ENCODE results near the gene HSCB.

Gene HSCB

GRCh38 chr22:28716686-28717085 lies 25.2 kb upstream of the HSCB start:
- H3K27ac ChIP-seq, result no peak overlapping the region
- no peaks in the 10 kb centered on the region for H3K9me3 ChIP-seq (ENCODE audit: severe bottlenecking)
- H3K4me3 ChIP-seq (ENCODE audit: low read depth, low read length), result no peak overlapping the region
- H3K27me3 ChIP-seq (ENCODE audit: insufficient read depth, low read depth, severe bottlenecking), result no peaks in the 10 kb centered on the region
- no peak for TF ChIP-seq CTCF (IDR thresholded peaks at IDR 0.05; ENCODE audit: low read depth, low read length)
- DNase-seq, result no peak
- H3K36me3 ChIP-seq, result peaks cover 18% of the 10 kb centered on the region

- no peak overlapping the region for H3K4me3 ChIP-seq (ENCODE audit: low read depth, low read length)
- H3K27ac ChIP-seq, result no peak overlapping the region
- H3K9me3 ChIP-seq (ENCODE audit: severe bottlenecking), result no peaks in the 10 kb centered on the region
- H3K27me3 ChIP-seq (ENCODE audit: insufficient read depth, low read depth, severe bottlenecking), result no peaks in the 10 kb centered on the region
- TF ChIP-seq CTCF (IDR thresholded peaks at IDR 0.05; ENCODE audit: low read depth, low read length), result no peak
- peaks cover 15% of the 10 kb centered on the region for H3K36me3 ChIP-seq
- no peak for DNase-seq
These were observed 23.8 kb upstream of the HSCB start for GRCh38 chr22:28718044-28718443.

- H3K27ac ChIP-seq, result no peak overlapping the region
- no peak overlapping the region for H3K4me3 ChIP-seq (ENCODE audit: low read depth, low read length)
- TF ChIP-seq CTCF (IDR thresholded peaks at IDR 0.05; ENCODE audit: low read depth, low read length), result no peak
- H3K27me3 ChIP-seq (ENCODE audit: insufficient read depth, low read depth, severe bottlenecking), result no peaks in the 10 kb centered on the region
- peaks cover 25% of the 10 kb centered on the region for H3K36me3 ChIP-seq
- H3K9me3 ChIP-seq (ENCODE audit: severe bottlenecking), result no peaks in the 10 kb centered on the region
- no peak for DNase-seq
These were observed 13.8 kb upstream of the HSCB start for GRCh38 chr22:28728002-28728401.

- Histone ChIP-seq H3K4me3 (ENCODE audit: low read depth, low read length) (no peak overlapping the region), H3K9me3 (ENCODE audit: severe bottlenecking) (no peaks in the 10 kb centered on the region), H3K27me3 (ENCODE audit: insufficient read depth, low read depth, severe bottlenecking) (no peaks in the 10 kb centered on the region), H3K27ac (no peak overlapping the region), H3K36me3 (peaks cover 29% of the 10 kb centered on the region)
- TF ChIP-seq CTCF (IDR thresholded peaks at IDR 0.05; ENCODE audit: low read depth, low read length), result no peak
- DNase-seq, result no peak
These were observed 13.1 kb upstream of the HSCB start for GRCh38 chr22:28728621-28729313.

- peaks cover 19% of the 10 kb centered on the region for H3K36me3 ChIP-seq
- no peak for TF ChIP-seq CTCF (IDR thresholded peaks at IDR 0.05; ENCODE audit: low read depth, low read length)
- H3K27me3 ChIP-seq (ENCODE audit: insufficient read depth, low read depth, severe bottlenecking), result no peaks in the 10 kb centered on the region
- H3K9me3 ChIP-seq (ENCODE audit: severe bottlenecking), result no peaks in the 10 kb centered on the region
- DNase-seq, result no peak
- no peak overlapping the region for H3K4me3 ChIP-seq (ENCODE audit: low read depth, low read length)
- H3K27ac ChIP-seq, result no peak overlapping the region
These were observed 11.7 kb upstream of the HSCB start for GRCh38 chr22:28730179-28730578.

GRCh38 chr22:28734393-28734792 lies 7.4 kb upstream of the HSCB start:
- no peak overlapping the region for H3K27ac ChIP-seq
- H3K27me3 ChIP-seq (ENCODE audit: insufficient read depth, low read depth, severe bottlenecking), result no peaks in the 10 kb centered on the region
- peaks cover 22% of the 10 kb centered on the region for H3K36me3 ChIP-seq
- H3K9me3 ChIP-seq (ENCODE audit: severe bottlenecking), result no peaks in the 10 kb centered on the region
- no peak for DNase-seq
- no peak overlapping the region for H3K4me3 ChIP-seq (ENCODE audit: low read depth, low read length)
- TF ChIP-seq CTCF (IDR thresholded peaks at IDR 0.05; ENCODE audit: low read depth, low read length), result no peak
